ENCODE results near the gene GAS2L2. TPM values are rescaled to one million over a fixed set of nuclear protein-coding genes. Genes with fewer than 3 reads are reported as not detected.

The GAS2L2 gene
- total RNA-seq, 1 experiment from 2014 or later, result 0.15 TPM

DNA sequence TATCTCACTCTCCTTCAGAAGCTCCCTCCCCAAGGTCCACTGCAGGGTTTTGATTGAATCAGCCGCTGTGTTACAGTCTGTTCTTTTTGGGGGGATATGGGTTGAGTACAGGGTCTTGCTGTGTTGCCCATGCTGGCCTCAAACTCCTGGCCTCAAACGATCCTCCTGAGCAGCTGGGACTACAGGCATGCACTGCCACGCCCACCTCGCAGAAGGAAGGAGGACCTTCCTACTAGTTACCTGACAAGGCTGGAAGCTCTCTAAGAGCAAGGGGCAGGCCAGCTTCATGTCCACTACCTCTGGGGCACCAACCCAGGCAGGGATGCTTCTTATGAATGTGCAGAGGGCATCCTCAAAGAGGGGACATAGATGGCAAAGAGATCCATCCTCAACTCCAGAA, 44.3 kb upstream of the GAS2L2 start:
- DNase-seq (ENCODE audit: low spot score) (no peak), ATAC-seq (no peak)
- peaks cover 73% of the 10 kb centered on the region for H3K27me3 Mint-ChIP-seq (ENCODE audit: low read depth)
- H3K27ac Mint-ChIP-seq, result no peak overlapping the region
- ChIA-PET CTCF (interaction anchor here (4.0 to 6.3 kb wide), 2 partner anchors 11 to 34 kb away, joined by 16 to 53 read pairs; partner anchors contain the start of gene TAF15), POLR2A (interaction anchor here (1.0 kb wide), 1 partner anchor 33 kb away, joined by 3 read pairs; no protein-coding TSS in a partner anchor)
- H3K4me1 Mint-ChIP-seq, result peaks cover 10% of the 10 kb centered on the region
- peak; percentile 89 for TF ChIP-seq ZNF121 (CRISPR knock-in tag; IDR thresholded peaks at IDR 0.05)
- no peak for TF ChIP-seq JAZF1 (CRISPR knock-in tag; IDR thresholded peaks at IDR 0.05)
- H3K4me3 Mint-ChIP-seq, result no peak overlapping the region
- no peaks in the 10 kb centered on the region for H3K36me3 Mint-ChIP-seq
- no peaks in the 10 kb centered on the region for H3K9me3 Mint-ChIP-seq

DNA sequence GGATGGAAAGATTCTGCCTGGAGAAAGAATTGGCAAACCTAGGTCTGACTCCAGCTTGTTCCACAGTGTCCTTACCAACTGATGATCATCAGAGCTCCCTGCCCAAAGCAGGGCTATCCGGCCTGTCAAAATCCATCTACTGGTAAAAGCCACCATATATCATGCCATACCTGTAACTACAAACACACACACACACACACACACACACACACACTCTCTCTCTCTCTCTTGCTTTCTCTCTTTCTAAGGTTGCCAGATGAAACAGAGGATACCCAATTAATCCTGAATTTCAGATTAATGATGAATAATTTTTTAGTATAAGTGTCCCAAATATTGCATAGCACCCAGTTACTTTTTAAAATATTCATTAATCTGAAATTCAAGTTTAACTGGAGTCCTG, 43.9 kb upstream of the GAS2L2 start:
- TF ChIP-seq NFYB (CRISPR knock-in tag; conservative IDR thresholded peaks at IDR 0.05; ENCODE audit: low read depth) (no peak), ZNF671 (CRISPR knock-in tag; IDR thresholded peaks at IDR 0.05) (no peak), NR3C1 (CRISPR knock-in tag; conservative IDR thresholded peaks at IDR 0.05; ENCODE audit: low read depth) (no peak), SMAD4 (CRISPR knock-in tag; IDR thresholded peaks at IDR 0.05) (no peak), ZNF121 (CRISPR knock-in tag; IDR thresholded peaks at IDR 0.05) (no peak), GRHL2 (CRISPR knock-in tag; IDR thresholded peaks at IDR 0.05; ENCODE audit: insufficient replicate concordance, severe bottlenecking) (no peak), NR2C2 (CRISPR knock-in tag; IDR thresholded peaks at IDR 0.05) (no peak), CBFB (CRISPR knock-in tag; IDR thresholded peaks at IDR 0.05; ENCODE audit: low read depth) (no peak)
- TF ChIP-seq, protein P1, sequence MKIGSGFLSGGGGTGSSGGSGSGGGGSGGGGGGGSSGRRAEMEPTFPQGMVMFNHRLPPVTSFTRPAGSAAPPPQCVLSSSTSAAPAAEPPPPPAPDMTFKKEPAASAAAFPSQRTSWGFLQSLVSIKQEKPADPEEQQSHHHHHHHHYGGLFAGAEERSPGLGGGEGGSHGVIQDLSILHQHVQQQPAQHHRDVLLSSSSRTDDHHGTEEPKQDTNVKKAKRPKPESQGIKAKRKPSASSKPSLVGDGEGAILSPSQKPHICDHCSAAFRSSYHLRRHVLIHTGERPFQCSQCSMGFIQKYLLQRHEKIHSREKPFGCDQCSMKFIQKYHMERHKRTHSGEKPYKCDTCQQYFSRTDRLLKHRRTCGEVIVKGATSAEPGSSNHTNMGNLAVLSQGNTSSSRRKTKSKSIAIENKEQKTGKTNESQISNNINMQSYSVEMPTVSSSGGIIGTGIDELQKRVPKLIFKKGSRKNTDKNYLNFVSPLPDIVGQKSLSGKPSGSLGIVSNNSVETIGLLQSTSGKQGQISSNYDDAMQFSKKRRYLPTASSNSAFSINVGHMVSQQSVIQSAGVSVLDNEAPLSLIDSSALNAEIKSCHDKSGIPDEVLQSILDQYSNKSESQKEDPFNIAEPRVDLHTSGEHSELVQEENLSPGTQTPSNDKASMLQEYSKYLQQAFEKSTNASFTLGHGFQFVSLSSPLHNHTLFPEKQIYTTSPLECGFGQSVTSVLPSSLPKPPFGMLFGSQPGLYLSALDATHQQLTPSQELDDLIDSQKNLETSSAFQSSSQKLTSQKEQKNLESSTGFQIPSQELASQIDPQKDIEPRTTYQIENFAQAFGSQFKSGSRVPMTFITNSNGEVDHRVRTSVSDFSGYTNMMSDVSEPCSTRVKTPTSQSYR (CRISPR knock-in tag; IDR thresholded peaks at IDR 0.05), result no peak
- TF ChIP-seq, protein P2, sequence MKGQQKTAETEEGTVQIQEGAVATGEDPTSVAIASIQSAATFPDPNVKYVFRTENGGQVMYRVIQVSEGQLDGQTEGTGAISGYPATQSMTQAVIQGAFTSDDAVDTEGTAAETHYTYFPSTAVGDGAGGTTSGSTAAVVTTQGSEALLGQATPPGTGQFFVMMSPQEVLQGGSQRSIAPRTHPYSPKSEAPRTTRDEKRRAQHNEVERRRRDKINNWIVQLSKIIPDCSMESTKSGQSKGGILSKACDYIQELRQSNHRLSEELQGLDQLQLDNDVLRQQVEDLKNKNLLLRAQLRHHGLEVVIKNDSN (CRISPR knock-in tag; IDR thresholded peaks at IDR 0.05), result no peak
- TF ChIP-seq, protein P3, sequence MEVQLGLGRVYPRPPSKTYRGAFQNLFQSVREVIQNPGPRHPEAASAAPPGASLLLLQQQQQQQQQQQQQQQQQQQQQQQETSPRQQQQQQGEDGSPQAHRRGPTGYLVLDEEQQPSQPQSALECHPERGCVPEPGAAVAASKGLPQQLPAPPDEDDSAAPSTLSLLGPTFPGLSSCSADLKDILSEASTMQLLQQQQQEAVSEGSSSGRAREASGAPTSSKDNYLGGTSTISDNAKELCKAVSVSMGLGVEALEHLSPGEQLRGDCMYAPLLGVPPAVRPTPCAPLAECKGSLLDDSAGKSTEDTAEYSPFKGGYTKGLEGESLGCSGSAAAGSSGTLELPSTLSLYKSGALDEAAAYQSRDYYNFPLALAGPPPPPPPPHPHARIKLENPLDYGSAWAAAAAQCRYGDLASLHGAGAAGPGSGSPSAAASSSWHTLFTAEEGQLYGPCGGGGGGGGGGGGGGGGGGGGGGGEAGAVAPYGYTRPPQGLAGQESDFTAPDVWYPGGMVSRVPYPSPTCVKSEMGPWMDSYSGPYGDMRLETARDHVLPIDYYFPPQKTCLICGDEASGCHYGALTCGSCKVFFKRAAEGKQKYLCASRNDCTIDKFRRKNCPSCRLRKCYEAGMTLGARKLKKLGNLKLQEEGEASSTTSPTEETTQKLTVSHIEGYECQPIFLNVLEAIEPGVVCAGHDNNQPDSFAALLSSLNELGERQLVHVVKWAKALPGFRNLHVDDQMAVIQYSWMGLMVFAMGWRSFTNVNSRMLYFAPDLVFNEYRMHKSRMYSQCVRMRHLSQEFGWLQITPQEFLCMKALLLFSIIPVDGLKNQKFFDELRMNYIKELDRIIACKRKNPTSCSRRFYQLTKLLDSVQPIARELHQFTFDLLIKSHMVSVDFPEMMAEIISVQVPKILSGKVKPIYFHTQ (CRISPR knock-in tag; IDR thresholded peaks at IDR 0.05), result no peak
- TF ChIP-seq, protein P4, sequence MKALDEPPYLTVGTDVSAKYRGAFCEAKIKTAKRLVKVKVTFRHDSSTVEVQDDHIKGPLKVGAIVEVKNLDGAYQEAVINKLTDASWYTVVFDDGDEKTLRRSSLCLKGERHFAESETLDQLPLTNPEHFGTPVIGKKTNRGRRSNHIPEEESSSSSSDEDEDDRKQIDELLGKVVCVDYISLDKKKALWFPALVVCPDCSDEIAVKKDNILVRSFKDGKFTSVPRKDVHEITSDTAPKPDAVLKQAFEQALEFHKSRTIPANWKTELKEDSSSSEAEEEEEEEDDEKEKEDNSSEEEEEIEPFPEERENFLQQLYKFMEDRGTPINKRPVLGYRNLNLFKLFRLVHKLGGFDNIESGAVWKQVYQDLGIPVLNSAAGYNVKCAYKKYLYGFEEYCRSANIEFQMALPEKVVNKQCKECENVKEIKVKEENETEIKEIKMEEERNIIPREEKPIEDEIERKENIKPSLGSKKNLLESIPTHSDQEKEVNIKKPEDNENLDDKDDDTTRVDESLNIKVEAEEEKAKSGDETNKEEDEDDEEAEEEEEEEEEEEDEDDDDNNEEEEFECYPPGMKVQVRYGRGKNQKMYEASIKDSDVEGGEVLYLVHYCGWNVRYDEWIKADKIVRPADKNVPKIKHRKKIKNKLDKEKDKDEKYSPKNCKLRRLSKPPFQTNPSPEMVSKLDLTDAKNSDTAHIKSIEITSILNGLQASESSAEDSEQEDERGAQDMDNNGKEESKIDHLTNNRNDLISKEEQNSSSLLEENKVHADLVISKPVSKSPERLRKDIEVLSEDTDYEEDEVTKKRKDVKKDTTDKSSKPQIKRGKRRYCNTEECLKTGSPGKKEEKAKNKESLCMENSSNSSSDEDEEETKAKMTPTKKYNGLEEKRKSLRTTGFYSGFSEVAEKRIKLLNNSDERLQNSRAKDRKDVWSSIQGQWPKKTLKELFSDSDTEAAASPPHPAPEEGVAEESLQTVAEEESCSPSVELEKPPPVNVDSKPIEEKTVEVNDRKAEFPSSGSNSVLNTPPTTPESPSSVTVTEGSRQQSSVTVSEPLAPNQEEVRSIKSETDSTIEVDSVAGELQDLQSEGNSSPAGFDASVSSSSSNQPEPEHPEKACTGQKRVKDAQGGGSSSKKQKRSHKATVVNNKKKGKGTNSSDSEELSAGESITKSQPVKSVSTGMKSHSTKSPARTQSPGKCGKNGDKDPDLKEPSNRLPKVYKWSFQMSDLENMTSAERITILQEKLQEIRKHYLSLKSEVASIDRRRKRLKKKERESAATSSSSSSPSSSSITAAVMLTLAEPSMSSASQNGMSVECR (CRISPR knock-in tag; IDR thresholded peaks at IDR 0.05; ENCODE audit: borderline replicate concordance), result no peak
- TF ChIP-seq, protein P5, sequence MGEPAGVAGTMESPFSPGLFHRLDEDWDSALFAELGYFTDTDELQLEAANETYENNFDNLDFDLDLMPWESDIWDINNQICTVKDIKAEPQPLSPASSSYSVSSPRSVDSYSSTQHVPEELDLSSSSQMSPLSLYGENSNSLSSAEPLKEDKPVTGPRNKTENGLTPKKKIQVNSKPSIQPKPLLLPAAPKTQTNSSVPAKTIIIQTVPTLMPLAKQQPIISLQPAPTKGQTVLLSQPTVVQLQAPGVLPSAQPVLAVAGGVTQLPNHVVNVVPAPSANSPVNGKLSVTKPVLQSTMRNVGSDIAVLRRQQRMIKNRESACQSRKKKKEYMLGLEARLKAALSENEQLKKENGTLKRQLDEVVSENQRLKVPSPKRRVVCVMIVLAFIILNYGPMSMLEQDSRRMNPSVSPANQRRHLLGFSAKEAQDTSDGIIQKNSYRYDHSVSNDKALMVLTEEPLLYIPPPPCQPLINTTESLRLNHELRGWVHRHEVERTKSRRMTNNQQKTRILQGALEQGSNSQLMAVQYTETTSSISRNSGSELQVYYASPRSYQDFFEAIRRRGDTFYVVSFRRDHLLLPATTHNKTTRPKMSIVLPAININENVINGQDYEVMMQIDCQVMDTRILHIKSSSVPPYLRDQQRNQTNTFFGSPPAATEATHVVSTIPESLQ (CRISPR knock-in tag; IDR thresholded peaks at IDR 0.05), result no peak
- TF ChIP-seq, protein P6, sequence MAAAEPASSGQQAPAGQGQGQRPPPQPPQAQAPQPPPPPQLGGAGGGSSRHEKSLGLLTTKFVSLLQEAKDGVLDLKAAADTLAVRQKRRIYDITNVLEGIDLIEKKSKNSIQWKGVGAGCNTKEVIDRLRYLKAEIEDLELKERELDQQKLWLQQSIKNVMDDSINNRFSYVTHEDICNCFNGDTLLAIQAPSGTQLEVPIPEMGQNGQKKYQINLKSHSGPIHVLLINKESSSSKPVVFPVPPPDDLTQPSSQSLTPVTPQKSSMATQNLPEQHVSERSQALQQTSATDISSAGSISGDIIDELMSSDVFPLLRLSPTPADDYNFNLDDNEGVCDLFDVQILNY (CRISPR knock-in tag; IDR thresholded peaks at IDR 0.05), result no peak
- TF ChIP-seq, protein P7, sequence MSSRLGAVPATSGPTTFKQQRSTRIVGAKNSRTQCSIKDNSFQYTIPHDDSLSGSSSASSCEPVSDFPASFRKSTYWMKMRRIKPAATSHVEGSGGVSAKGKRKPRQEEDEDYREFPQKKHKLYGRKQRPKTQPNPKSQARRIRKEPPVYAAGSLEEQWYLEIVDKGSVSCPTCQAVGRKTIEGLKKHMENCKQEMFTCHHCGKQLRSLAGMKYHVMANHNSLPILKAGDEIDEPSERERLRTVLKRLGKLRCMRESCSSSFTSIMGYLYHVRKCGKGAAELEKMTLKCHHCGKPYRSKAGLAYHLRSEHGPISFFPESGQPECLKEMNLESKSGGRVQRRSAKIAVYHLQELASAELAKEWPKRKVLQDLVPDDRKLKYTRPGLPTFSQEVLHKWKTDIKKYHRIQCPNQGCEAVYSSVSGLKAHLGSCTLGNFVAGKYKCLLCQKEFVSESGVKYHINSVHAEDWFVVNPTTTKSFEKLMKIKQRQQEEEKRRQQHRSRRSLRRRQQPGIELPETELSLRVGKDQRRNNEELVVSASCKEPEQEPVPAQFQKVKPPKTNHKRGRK (CRISPR knock-in tag; IDR thresholded peaks at IDR 0.05; ENCODE audit: borderline replicate concordance), result no peak
- no peak overlapping the region for H3K4me3 Mint-ChIP-seq
- ATAC-seq, result no peak
- no peak for DNase-seq (ENCODE audit: low spot score)
- peaks cover 77% of the 10 kb centered on the region for H3K27me3 Mint-ChIP-seq (ENCODE audit: low read depth)
- ChIA-PET CTCF (interaction anchor here (1.5 to 6.3 kb wide), 3 partner anchors 7 to 33 kb away, joined by 4 to 53 read pairs (median 16); partner anchors contain the start of gene TAF15), POLR2A (interaction anchor here (1.0 kb wide), 2 partner anchors 12 to 33 kb away, joined by 3 to 4 read pairs; partner anchors contain the start of gene TAF15)
- H3K36me3 Mint-ChIP-seq, result no peaks in the 10 kb centered on the region
- H3K4me1 Mint-ChIP-seq, result peaks cover 10% of the 10 kb centered on the region
- no peak overlapping the region for H3K27ac Mint-ChIP-seq
- no peaks in the 10 kb centered on the region for H3K9me3 Mint-ChIP-seq
